ENCODE results near the gene PRKG1.

Gene PRKG1

DNA sequence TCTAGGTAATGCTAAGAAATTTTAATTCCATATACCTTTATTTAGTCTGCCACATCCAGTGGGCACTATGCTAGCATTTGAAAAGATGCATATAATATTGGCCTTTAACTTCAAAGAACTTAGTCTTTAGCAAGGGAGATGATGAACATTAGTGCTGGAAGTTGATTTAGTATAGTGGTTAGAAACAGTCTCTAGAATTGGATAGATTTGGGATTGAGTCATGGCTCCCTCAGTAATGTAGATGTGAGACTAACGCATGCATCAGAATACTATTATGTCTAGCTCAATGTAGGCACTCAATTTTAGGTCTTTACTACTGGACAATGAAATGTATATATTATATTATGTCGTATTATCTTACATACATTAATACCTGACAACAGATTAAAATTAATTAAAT is 1245.6 kb downstream of the PRKG1 start:
- H3K9me3 Mint-ChIP-seq = peaks cover 11% of the 10 kb centered on the region
- DNase-seq (ENCODE audit: low spot score in 2 of 2) = no peak
- H3K27ac Mint-ChIP-seq (ENCODE audit: low read depth) = no peak overlapping the region
- H3K4me3 Mint-ChIP-seq = no peak overlapping the region
- H3K36me3 Mint-ChIP-seq (ENCODE audit: insufficient read depth) = peaks cover 2% of the 10 kb centered on the region
- no peak for ATAC-seq (replicated peaks; ENCODE audit: extremely low read depth, poor library complexity, severe bottlenecking)
- H3K27me3 Mint-ChIP-seq = peaks cover under 1% of the 10 kb centered on the region
- no peaks in the 10 kb centered on the region for H3K4me1 Mint-ChIP-seq

DNA sequence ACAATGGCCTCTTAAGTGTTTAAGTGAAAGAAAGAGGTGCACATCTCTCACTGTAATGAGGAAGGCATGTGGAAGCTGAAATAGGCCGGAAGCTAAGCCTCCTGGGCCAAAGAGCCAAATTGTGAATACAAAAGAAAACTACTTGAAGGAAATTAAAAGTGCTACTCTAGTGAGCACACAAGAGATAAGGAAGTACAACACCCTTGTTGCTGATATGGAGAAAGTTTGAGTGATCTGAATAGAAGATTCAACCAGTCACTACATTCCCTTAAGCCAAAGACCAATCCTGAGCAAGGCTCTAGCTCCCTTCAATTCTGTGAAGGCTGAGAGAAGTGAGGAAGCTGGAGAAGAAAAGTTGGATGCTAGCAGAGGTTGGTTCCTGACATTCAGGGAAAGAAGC is 1248.0 kb downstream of the PRKG1 start:
- DNase-seq (ENCODE audit: low spot score in 2 of 2) = no peak
- H3K27me3 Mint-ChIP-seq = no peaks in the 10 kb centered on the region
- no peak overlapping the region for H3K27ac Mint-ChIP-seq (ENCODE audit: low read depth)
- ATAC-seq (replicated peaks; ENCODE audit: extremely low read depth, poor library complexity, severe bottlenecking) = no peak
- H3K4me1 Mint-ChIP-seq = no peaks in the 10 kb centered on the region
- peaks cover 11% of the 10 kb centered on the region for H3K9me3 Mint-ChIP-seq
- H3K36me3 Mint-ChIP-seq (ENCODE audit: insufficient read depth) = peaks cover 2% of the 10 kb centered on the region
- H3K4me3 Mint-ChIP-seq = no peak overlapping the region

DNA sequence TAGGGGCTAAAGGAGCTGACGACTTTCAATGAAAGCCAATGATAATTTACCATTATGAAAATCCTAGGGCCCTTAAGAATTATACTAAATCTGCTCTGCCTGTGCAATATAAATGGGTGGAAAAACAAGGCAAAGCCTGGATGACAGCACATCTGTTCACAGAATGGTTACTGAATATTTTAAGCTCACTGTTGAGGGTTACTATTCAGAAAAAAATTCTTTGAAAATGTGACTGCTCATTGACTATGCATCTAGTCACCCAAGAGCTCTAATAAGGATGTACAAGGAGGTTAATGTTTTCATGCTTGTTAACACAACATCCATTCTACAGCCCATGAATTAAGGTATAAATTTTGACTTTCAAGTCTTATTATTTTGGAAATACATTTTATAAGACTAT is 1248.6 kb downstream of the PRKG1 start:
- no peak for DNase-seq (ENCODE audit: low spot score in 2 of 2)
- Mint-ChIP-seq H3K4me3 (no peak overlapping the region), H3K4me1 (no peaks in the 10 kb centered on the region)

DNA sequence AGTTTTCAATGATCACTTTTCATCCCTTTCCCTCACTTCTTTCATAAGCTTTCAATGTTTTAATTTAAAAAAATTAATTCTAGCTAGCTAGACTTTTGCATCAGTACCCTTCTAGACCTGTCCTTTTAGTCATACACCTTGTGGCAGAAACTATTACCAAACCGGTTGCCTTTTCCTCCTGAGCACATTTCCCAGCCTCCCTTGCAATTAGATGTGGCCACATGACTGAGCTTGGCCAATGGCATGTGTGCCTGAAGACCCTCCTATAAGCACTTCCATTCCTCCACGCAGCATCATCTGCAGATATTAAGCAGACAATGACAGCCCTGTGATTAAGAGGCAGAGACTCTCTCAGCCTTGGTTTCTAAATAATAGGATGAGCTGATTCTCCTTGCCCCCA is 1252.1 kb downstream of the PRKG1 start:
- no peaks in the 10 kb centered on the region for H3K36me3 Mint-ChIP-seq (ENCODE audit: insufficient read depth)
- H3K4me1 Mint-ChIP-seq = no peaks in the 10 kb centered on the region
- H3K27ac Mint-ChIP-seq (ENCODE audit: low read depth) = no peak overlapping the region
- H3K27me3 Mint-ChIP-seq = no peaks in the 10 kb centered on the region
- DNase-seq (ENCODE audit: low spot score in 2 of 2) (no peak), ATAC-seq (replicated peaks; ENCODE audit: extremely low read depth, poor library complexity, severe bottlenecking) (no peak)
- H3K4me3 Mint-ChIP-seq = no peak overlapping the region
- H3K9me3 Mint-ChIP-seq = peaks cover 6% of the 10 kb centered on the region

More for the DNA sequence above, 1248.6 kb downstream of the PRKG1 start:
- Mint-ChIP-seq H3K9me3 (peaks cover 11% of the 10 kb centered on the region), H3K27me3 (no peaks in the 10 kb centered on the region), H3K36me3 (ENCODE audit: insufficient read depth) (peaks cover 2% of the 10 kb centered on the region), H3K27ac (ENCODE audit: low read depth) (no peak overlapping the region)
- ATAC-seq (replicated peaks; ENCODE audit: extremely low read depth, poor library complexity, severe bottlenecking) = no peak

DNA sequence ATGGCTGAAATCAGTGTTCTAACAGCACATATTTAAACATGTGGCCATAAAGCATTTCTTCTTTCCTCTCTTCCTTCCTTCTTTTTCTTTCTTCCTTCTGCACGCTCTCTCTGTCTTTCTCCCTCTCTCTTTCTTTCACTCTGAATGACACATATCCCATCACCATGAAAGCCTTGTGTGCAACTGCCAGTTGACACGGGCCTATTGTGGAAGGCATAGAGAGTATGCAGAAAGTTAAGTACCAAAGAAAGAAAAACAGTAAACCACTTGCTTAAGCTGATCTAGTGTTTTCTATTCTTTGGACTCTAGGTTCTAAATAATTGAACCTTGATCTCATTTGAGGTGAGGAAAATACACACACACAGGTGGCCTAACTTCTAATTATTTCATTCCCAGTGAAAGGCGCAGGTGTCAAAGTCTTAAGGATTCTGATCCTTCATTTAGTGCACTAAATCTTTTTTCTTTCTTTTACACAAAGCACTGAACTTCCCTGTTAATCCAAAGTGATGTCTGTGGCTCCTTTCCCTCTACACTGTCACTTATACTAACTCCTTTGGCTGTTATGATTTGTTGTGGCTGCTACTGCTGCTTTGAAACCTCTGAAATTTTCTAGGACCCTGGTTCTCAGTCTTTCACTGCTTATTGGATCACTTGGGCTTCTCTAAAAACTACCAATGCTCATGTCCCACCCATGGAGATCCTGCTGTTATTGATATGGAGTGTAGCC is 1257.5 kb downstream of the PRKG1 start:
- Mint-ChIP-seq H3K36me3 (ENCODE audit: insufficient read depth) (peaks cover 1% of the 10 kb centered on the region), H3K27me3 (no peaks in the 10 kb centered on the region), H3K27ac (ENCODE audit: low read depth) (no peak overlapping the region), H3K9me3 (no peaks in the 10 kb centered on the region), H3K4me1 (no peaks in the 10 kb centered on the region), H3K4me3 (no peak overlapping the region)
- ATAC-seq (replicated peaks; ENCODE audit: extremely low read depth, poor library complexity, severe bottlenecking) (no peak), DNase-seq (ENCODE audit: low spot score in 2 of 2) (no peak)

DNA sequence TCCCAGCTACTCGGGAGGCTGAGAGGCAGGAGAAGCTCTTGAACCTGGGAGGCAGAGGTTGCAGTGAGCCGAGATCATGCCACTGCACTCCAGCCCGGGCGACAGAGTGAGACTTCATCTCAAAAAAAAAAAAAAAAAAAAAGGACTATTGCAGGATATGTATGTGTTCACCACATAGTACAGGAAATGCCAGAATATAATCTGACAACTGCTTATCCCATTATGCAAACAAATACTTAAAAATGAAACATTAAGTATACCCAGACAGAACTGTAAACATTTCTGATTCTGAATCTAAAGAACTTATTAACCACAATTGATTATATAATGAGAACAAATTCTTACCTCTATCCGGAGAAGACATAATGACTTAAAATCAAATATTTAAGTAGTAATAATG is 1258.5 kb downstream of the PRKG1 start:
- Mint-ChIP-seq H3K36me3 (ENCODE audit: insufficient read depth) (peaks cover 1% of the 10 kb centered on the region), H3K4me3 (no peak overlapping the region), H3K4me1 (no peaks in the 10 kb centered on the region), H3K27me3 (no peaks in the 10 kb centered on the region), H3K27ac (ENCODE audit: low read depth) (no peak overlapping the region), H3K9me3 (no peaks in the 10 kb centered on the region)
- ATAC-seq (replicated peaks; ENCODE audit: extremely low read depth, poor library complexity, severe bottlenecking) = no peak
- no peak for DNase-seq (ENCODE audit: low spot score in 2 of 2)

DNA sequence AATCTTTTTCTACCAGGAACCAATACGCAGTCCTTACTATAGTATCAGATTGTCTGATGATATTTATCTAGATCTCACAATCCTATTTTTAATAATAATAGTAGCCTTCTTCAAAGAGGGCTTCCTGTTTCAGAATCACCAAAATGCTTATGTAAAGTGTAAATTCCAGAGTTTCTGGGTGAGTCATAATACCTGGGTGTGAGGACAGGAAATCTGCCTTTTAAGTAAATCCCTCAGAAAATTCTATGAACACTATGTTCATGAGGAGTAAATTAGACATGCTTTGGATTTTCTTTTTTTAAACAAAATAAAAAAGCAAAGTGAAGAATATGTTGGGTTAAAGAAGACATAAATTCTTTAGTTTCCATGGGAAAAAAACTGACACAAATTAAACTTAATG is 1260.3 kb downstream of the PRKG1 start:
- Mint-ChIP-seq H3K4me1 (no peaks in the 10 kb centered on the region), H3K4me3 (no peak overlapping the region), H3K27me3 (no peaks in the 10 kb centered on the region), H3K27ac (ENCODE audit: low read depth) (no peak overlapping the region), H3K36me3 (ENCODE audit: insufficient read depth) (peaks cover 1% of the 10 kb centered on the region), H3K9me3 (no peaks in the 10 kb centered on the region)
- ATAC-seq (replicated peaks; ENCODE audit: extremely low read depth, poor library complexity, severe bottlenecking) (no peak), DNase-seq (ENCODE audit: low spot score in 2 of 2) (no peak)

DNA sequence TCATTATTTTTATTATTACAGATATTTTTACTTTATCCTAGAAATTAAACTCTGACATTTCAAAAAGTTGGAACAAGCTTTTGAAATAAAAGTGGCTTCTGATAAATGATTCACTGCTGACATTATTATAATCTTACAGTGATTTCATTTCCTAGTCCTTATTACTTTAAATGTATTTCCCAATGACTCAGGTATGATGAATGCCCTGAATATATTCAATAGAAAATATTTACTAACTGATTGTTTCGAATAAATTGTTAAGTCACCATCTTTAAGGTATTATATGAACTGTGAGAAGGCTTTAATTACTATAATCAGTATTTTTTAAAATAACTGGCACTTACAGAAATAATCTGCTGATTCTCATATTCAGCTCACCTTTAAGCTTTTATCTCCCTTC is 1261.4 kb downstream of the PRKG1 start:
- no peak for DNase-seq (ENCODE audit: low spot score in 2 of 2)
- peaks cover 1% of the 10 kb centered on the region for H3K36me3 Mint-ChIP-seq (ENCODE audit: insufficient read depth)
- H3K4me3 Mint-ChIP-seq = no peak overlapping the region
- no peaks in the 10 kb centered on the region for H3K27me3 Mint-ChIP-seq
- no peaks in the 10 kb centered on the region for H3K4me1 Mint-ChIP-seq
- ATAC-seq (replicated peaks; ENCODE audit: extremely low read depth, poor library complexity, severe bottlenecking) = no peak
- H3K27ac Mint-ChIP-seq (ENCODE audit: low read depth) = no peak overlapping the region
- no peaks in the 10 kb centered on the region for H3K9me3 Mint-ChIP-seq

DNA sequence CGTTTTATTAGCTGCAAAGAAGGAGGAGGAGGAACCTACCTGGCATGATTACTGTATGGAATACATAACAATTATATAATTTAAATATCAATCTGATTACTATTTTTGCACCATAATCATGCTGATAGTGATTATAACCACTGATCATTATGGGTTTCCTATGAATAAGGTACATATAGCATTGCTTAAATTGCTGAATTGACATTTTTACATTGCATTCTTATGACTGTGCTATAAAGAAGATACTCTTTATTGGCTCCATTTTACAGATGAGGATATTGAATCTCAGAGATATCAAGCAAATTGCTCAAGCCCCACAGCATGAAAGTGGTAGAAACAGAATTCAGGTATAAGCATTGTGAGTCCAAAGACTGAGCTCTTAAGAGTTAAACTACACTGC is 1262.9 kb downstream of the PRKG1 start:
- no peak for ATAC-seq (replicated peaks; ENCODE audit: extremely low read depth, poor library complexity, severe bottlenecking)
- DNase-seq (ENCODE audit: low spot score in 2 of 2) = no peak
- Mint-ChIP-seq H3K4me1 (no peaks in the 10 kb centered on the region), H3K36me3 (ENCODE audit: insufficient read depth) (no peaks in the 10 kb centered on the region), H3K27me3 (no peaks in the 10 kb centered on the region), H3K9me3 (no peaks in the 10 kb centered on the region), H3K4me3 (no peak overlapping the region), H3K27ac (ENCODE audit: low read depth) (no peak overlapping the region)

DNA sequence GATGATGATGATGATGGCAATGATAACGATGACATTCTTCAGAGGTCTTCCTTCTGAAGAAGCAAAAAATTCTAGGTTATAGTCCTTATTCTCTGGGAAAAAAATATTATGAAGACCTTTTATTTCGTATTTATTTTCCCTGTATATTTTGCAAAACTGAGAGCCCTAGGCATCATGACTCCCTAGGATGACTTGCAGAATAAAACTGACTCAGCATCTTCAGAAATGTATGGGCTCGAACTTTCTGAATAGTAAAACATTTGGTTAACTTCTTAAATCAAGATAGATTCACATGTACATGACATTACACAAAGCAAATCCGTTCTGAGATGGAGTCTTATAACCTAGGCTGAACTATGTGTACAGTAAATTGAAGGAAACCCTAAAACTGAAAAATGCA is 1269.2 kb downstream of the PRKG1 start:
- H3K9me3 Mint-ChIP-seq = no peaks in the 10 kb centered on the region
- DNase-seq (ENCODE audit: low spot score in 2 of 2) (no peak), ATAC-seq (replicated peaks; ENCODE audit: extremely low read depth, poor library complexity, severe bottlenecking) (no peak)
- no peak overlapping the region for H3K4me3 Mint-ChIP-seq
- no peaks in the 10 kb centered on the region for H3K27me3 Mint-ChIP-seq
- H3K27ac Mint-ChIP-seq (ENCODE audit: low read depth) = no peak overlapping the region
- no peaks in the 10 kb centered on the region for H3K36me3 Mint-ChIP-seq (ENCODE audit: insufficient read depth)
- H3K4me1 Mint-ChIP-seq = no peaks in the 10 kb centered on the region

DNA sequence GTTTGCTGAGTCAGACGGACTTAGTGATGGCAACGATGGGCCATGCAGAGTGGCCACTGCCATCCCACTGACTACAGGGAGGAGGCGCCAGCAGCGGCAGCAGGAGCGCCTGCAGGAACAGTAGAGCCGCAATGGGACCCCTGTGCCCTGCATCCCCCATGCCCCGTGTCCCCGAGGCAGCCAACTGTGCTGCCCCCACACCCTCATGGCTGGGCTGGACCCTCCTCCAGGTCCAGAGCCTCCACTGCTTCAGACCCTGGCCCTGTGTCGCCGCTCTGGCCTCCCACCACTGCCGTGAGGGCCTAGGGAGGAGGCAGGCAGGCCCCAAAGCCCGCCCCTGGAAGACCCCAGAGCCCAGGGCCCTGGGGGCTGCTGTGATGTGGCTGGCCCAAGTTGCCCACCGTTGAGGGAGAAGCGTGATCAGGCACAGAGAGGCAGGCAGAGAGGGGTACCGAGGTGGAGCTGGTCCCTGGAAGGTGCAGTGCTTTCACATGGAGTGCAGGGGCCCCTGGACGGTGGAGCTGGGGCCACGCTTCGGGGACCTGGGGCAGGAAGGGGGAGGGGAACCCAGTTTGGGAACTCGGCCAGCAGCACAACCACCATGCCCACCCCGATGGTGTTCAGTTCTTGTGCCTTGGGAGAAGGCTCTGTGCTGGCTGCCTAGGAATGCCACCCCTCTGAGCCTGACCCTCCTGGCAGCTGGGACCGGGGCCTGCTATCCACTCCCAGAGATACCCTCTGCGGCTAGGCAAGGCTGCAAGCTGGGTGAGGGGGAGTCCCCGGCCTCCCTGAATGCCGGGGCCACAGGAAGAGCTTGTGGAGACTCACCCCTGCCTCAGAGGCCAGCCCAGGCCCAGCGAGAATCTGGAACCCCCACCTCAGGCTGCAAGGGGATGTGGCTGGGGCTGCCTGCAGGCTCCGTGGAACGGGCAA is 1272.4 kb downstream of the PRKG1 start:
- H3K27me3 Mint-ChIP-seq = no peaks in the 10 kb centered on the region
- no peak overlapping the region for H3K27ac Mint-ChIP-seq (ENCODE audit: low read depth)
- no peak overlapping the region for H3K4me3 Mint-ChIP-seq
- no peaks in the 10 kb centered on the region for H3K9me3 Mint-ChIP-seq
- no peaks in the 10 kb centered on the region for H3K36me3 Mint-ChIP-seq (ENCODE audit: insufficient read depth)
- ATAC-seq (replicated peaks; ENCODE audit: extremely low read depth, poor library complexity, severe bottlenecking) (no peak), DNase-seq (ENCODE audit: low spot score in 2 of 2) (no peak)
- no peaks in the 10 kb centered on the region for H3K4me1 Mint-ChIP-seq

DNA sequence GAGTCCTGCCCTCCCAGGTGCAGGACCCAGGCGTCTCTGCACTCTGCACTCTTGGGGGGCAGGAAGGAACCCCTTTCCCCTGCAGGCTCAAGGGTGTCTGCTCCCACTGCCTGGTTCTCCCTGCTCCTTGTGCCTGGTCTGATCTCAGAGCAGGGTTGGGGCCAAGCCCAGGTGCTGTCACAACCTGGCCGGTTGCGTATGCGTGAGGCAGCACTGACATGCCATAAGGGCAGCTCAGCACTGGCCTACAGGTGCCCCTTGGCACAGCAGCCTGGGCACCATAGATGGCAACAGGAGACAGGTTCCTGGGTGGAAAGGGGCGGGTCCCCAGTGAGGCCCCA is 1273.0 kb downstream of the PRKG1 start:
- Mint-ChIP-seq H3K4me1 (no peaks in the 10 kb centered on the region), H3K4me3 (no peak overlapping the region)

More for the DNA sequence above, 1273.0 kb downstream of the PRKG1 start:
- H3K27ac Mint-ChIP-seq (ENCODE audit: low read depth) = no peak overlapping the region
- ATAC-seq (replicated peaks; ENCODE audit: extremely low read depth, poor library complexity, severe bottlenecking) (no peak), DNase-seq (ENCODE audit: low spot score in 2 of 2) (no peak)
- H3K36me3 Mint-ChIP-seq (ENCODE audit: insufficient read depth) = no peaks in the 10 kb centered on the region
- H3K27me3 Mint-ChIP-seq = no peaks in the 10 kb centered on the region
- no peaks in the 10 kb centered on the region for H3K9me3 Mint-ChIP-seq
